Prostate gland (tissue), 2 donors: ENCODE results near the gene KIF16B.

Experiments
- CTCF ChIP-seq, 4 experiments: fragments of 200-600 bp in 2 of 4; fragments of 450-650 bp in 2 of 4; sonication (generic) in 2 of 4; IDR thresholded peaks; 1 replicate in 3 of 4; 2 replicates in 1 of 4; pipeline ENCODE4 v1.5.1; 2016 to 2019; ENCODE audit warnings: antibody characterized with exemption in 4 of 4, mild to moderate bottlenecking in 2 of 4, moderate library complexity in 2 of 4
- POLR2AphosphoS5 ChIP-seq: sonication (generic); formaldehyde crosslinking; IDR thresholded peaks from one replicate; pipeline ENCODE4 v1.6.1; 2017; ENCODE audit warnings: antibody characterized with exemption

- TF ChIP-seq CTCF (IDR thresholded peaks at IDR 0.05) (no peak), POLR2AphosphoS5 (no peak)
Observed at GRCh38 chr20:16432466-16433292, 140.6 kb downstream of the KIF16B start.
